Activated CD8-positive, alpha-beta memory T cell treated with anti-CD3 and anti-CD28 coated beads for 4 hours (primary cell): ENCODE results near the gene CIAO2B.
"Not testable (repeated sequence)": the region's sequence is repeated elsewhere in the genome, so short reads cannot be mapped to it uniquely, and the experiment has no call there.

Experiments
- DNase-seq, 2 donors: peaks; one replicate each; pipeline ENCODE4 v3.0.0-alpha.2; 2020; ENCODE audit warnings: low read depth in 2 of 2

Gene CIAO2B

DNA sequence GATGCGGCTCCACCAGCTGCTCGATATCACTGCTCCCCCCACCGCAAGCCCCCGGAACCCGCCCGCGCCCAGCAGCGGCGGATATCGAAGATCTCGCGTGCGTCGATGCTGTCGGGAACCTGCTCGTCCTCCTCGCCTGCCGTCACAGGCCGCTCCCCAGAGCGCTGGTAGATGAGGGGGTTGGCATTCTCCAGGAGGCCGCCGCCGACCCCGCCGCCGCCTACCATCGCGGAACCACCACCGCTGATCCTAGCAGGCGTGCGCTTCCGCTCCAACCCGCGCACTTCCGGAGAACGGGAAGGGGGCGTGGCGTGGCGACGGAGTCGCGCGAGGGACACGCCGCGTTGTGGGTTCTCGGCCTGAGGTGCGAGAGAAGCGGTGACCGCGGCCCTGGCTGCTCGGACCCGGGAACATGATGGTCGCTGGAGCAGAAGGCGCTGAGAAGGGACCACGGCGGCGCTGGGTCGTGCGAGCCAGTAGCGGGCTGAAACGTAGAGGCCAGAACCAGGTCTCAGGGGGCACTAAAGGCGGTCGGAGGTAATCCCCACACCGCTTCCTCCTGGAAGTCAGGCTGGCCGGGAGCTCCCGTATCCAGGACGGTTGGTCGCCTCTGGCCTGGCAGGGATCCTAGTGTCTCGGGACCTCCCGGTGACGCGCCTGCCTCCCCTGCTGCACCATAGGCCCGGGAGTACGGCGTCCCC is at the start of gene CIAO2B:
Gene CIAO2B, minus strand, starts transcription at position 265 of the 701 bp plus-strand sequence. Its CDS starts 38 bp downstream, at position 227.
- DNase-seq: peak; percentile 79 to 80

GRCh38 chr16:66983033-66983432 is 48.8 kb upstream of the CIAO2B start:
- DNase-seq: no peak

DNA sequence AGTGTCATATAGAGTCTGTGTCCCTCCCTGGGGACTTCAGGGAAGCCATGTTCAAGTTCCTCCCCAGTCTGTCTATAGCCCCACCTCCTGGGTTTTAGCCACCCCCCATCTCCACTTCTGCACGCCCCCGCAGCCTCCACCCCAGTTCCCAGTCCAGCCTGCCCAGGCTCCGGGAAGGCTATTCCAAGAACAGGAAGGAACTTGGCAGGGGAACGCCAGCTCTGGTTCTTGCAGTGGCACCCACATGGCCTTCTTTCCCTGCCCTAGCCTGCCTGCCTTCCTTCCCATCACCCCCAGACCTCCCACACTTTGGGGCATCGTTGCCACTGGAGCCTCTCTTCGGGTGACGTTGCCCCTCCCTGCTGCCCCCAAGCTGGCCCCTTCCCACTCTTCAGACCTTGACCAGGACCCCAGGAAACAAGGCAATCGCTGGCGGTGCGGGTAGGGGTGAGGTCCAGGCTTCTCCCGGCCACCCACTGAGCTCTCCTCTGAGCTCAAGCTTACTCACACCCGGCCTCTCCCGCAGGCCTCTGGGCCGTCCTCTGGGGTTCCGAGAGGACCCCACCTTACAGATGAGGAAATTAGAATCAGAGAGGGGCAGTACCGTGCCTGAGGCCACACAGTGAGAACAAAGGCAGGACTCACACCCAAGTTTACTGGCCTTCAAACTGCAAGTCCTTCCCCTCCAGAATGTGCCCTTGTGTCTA is 45.0 kb upstream of the CIAO2B start:
- no peak for DNase-seq

DNA sequence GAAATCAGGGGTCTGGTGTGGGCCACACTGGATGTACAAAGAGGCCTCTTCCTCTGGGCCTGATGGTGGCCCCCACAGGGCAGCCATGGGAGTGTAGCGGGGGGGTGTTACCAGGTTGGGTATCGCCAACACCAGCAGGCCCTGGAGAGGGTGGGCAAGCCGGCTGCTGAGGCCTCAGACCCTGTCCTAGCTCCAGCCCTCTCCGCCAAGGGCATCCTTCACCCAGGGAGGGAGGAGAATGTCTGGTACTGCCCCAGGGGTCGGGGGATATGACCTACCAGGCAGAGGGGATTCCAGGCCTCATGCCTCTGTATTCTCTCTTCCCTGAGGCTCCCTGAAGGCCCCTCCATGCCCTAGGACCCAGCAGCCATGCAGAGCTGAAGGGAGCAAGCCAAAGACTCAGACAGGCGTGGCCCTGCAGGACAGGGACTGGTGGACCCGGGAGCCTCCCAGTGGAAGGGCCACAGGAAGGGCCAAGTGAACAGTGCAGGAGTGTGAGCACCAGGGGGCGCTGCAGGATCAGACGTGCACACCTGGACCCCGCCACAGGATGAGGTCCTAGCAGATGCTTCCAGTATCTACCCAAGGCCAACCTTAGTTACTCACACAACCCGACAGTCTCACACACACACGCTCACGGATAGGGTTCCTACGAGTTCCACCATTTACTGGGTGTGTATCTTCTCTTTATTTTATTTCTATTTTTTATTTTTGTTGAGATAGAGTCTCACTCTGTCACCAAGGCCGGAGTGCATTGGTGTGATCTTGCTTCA is 43.3 kb upstream of the CIAO2B start:
- DNase-seq: peak; percentile 79

- DNase-seq: no peak
Measured at GRCh38 chr16:66976746-66977145, 42.5 kb upstream of the CIAO2B start.

- DNase-seq: no peak
Measured at GRCh38 chr16:66975302-66975893, 41.2 kb upstream of the CIAO2B start.

GRCh38 chr16:66974932-66975246 is 40.7 kb upstream of the CIAO2B start:
- peak in 1 of 2 donors; percentile 31 for DNase-seq

DNA sequence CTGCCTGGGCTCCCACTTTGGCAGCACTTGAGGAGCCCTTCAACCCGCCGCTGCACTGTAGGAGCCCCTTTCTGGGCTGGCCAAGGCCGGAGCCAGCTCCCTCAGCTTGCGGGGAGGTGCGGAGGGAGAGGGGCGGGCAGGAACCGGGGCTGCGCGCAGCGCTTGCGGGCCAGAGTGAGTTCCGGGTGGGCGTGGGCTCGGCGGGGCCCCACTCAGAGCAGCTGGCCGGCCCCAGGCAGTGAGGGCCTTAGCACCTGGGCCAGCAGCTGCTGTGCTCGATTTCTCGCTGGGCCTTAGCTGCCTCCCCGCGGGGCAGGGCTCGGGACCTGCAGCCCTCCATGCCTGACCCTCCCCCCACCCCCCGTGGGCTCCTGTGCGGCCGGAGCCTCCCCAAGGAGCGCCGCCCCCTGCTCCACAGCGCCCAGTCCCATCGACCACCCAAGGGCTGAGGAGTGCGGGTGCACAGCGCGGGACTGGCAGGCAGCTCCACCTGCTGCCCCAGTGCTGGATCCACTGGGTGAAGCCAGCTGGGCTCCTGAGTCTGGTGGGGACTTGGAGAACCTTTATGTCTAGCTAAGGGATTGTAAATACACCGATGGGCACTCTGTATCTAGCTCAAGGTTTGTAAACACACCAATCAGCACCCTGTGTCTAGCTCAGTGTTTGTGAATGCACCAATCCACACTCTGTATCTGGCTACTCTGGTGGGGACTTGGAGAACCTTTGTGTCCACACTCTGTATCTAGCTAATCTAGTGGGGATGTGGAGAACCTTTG is 40.1 kb upstream of the CIAO2B start:
- DNase-seq: not testable (repeated sequence)

DNA sequence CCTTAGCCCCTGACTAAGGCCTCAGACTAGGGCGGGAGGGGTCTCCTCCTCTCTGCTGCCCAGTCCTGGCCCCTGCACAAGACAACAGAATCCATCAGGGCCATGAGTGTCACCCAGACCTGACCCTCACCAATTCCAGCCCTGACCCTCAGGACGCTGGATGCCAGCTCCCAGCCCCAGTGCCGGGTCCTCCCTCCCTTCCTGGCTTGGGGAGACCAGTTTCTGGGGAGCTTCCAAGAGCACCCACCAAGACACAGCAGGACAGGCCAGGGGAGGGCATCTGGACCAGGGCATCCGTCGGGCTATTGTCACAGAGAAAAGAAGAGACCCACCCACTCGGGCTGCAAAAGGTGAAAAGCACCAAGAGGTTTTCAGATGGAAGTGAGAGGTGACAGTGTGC is 39.5 kb upstream of the CIAO2B start:
- DNase-seq: no peak

- DNase-seq: no peak
Measured at GRCh38 chr16:66972983-66973382, 38.8 kb upstream of the CIAO2B start.

GRCh38 chr16:66970775-66971720 is 36.8 kb upstream of the CIAO2B start:
- DNase-seq: no peak

DNA sequence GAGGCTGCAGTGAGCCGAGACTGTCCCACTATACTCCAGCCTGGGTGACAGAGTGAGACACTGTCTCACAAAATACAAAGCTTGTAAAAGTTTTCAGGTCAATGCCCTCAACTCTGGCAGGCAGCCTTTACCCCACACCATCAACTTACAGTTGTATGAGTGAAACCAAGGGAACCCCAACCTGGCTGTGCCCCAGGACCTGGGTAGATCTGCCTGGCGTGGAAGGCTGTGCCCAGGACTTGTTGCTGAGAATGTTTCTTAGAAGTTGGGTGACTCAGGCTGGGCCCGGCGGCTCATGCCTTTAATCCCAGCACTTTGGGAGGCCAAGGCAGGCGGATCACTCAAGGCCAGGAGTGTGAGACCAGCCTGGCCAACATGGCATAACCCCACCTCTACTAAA is 34.6 kb upstream of the CIAO2B start:
- no peak for DNase-seq

DNA sequence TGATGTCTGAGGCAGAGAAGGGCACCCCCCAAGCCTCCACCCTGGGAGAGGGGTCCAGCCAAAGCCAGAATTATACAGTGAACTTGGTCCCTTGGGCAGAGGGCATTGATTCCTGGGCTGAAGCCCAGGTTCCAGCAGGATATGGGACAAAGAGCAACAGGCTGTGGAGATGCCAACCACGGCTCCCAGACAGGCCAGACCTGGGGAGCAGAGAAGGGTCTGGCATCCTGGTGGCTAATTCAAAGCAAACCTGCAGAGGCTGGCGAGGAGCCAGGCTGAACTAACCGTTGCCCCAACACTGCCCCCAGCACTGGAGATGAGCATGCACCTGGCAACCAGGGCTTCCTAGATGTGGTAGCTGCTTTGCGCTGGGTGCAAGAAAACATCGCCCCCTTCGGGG is 29.8 kb upstream of the CIAO2B start:
- no peak for DNase-seq

DNA sequence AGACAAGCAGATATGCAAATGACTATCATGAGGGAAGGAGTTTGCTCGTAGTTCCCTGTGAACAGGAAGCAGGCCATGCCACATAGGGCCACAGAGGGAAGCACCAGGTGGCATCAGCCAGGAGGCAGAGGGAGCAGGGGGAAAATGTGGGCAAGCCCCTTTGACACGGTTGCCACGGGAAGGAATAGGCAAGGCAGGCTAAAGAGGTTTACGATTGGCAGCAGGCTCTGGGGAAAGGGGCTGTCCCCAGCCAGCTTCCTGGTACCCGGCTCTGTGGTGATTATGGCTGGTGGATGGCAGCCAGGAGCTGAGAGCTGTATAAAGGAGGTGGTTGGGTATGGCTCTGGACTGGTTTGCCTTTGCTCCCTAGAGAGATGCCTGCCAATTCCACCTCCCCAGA is 27.7 kb upstream of the CIAO2B start:
- no peak for DNase-seq

GRCh38 chr16:66961065-66961744 is 27.0 kb upstream of the CIAO2B start, which contains the start of gene CES3:
Gene CES3 (plus strand): TSS chr16:66961266. CDS start chr16:66961308, 42 bp downstream.
- no peak for DNase-seq

GRCh38 chr16:66960270-66960669 is 26.1 kb upstream of the CIAO2B start:
- no peak for DNase-seq

DNA sequence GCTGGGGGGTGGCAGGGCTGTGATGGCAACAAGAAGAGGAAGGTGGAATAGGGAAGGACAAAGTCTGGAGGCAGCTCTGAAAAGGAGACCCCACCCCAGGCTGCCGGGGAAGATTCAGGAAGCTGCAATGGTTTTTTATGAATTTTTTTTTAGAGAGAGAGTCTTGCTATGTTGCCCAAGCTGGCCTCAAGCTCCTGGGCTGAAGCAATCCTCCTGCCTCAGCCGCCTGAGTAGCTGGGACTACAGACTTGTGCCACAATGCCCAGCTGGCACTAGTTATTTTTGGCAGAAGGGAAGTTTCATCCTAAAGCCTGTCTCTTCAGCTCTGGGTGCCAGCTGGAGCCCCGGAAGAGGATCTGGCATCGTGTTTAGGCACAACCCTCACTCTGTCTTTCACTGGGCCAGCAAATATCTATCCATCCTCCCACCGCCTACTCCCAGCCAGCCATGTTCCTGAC is 25.5 kb upstream of the CIAO2B start:
- no peak for DNase-seq

DNA sequence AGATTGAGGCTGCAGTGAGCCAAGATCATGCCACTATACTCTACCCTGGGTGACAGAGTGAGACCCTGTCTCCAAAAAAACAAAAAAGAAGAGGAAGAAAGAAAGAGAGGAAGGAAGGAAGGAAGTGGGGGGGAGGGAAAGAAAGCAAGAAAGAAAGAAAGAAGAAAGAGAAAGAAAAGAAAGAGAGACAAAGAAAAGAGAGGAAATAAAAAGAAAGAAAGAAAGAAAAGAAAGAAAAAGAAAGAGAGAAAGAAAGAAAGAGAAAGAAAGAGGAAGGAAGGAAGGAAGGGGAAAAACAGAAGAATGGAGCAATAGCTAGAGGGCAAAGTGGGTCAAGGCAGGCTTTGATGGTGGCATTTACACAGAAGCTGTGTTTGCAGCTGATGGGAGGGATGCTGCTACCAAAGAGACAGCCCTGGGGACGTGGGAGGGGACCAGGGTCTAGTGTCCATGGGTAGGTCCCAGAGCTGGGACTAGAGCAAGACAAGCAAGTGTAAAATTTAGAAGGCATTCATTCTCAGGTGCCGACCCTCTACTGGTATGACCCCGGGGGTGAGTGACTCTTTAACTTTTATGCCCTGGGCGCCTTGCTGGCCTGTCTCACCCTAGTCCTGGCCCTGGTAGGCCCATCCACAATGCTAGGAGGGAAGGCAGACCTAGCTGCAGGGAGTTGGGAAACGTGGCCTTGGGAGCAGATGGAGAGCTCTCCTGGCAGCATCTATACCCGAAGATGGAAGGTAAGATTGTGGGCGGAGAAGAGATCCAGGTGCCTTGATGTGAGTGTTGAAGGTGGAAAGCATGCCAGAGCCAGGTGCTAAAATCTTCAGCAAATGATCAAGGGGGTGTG is 24.9 kb upstream of the CIAO2B start:
- no peak for DNase-seq

DNA sequence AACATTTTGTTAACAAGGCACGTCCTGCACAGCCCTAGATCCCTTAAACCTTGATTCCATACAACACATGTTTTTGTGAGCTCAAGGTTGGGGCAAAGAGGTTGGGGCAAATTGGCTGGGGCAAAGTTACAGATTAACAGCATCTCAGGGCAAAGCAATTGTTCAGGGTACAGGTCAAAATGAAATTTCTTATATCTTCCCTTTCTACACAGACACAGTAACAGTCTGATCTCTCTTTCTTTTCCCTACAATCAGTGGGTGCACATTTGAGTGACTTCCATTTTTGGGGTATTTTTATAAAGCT is 21.9 kb upstream of the CIAO2B start:
- not testable (repeated sequence) for DNase-seq
